ENCODE measurements around the gene ATIC.
"Not testable (repeated sequence)": the region's sequence is repeated elsewhere in the genome, so short reads cannot be mapped to it uniquely, and the experiment has no call there.

Gene ATIC

DNA sequence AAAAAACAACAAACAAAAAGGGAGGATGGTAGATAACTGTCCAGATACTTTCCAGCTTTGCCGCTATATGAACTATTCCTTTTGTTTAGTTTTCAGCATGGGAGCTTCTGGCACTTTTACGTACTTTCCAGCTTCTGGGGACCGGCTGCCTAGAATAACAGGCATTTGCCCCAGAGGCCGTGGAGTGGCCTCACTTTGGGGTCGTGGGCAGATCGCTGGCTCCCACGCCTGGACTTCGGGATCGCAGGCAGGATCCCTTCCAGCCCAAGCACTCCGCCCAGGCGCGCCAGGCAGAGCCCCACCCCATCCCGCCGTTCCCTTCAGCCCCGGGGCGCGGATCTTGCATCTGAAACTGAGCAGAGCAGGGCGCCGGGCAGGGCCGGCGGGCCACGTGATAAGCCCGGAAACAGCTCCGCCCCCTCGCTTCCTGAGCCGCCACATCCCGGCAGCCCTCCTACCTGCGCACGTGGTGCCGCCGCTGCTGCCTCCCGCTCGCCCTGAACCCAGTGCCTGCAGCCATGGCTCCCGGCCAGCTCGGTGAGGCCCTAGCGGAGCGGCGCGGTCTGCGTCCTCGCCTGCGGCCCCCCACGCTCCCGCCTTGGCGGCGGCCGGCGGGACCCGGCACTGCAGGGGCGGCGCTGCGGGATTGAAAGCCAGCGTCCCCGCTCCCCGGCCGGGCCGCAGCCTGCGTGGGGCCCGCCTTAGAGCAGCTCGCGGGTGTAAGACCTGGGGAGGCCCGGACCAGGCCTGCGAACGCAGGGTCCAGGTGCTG, at the start of gene ATIC:
ATIC (plus strand) TSS at position 435 of the 772 bp plus-strand sequence; CDS start at position 519, 84 bp downstream.
- peak; percentile 83 to 92 (median 85) for DNase-seq (ENCODE audit: low read depth in 3 of 3)

DNA sequence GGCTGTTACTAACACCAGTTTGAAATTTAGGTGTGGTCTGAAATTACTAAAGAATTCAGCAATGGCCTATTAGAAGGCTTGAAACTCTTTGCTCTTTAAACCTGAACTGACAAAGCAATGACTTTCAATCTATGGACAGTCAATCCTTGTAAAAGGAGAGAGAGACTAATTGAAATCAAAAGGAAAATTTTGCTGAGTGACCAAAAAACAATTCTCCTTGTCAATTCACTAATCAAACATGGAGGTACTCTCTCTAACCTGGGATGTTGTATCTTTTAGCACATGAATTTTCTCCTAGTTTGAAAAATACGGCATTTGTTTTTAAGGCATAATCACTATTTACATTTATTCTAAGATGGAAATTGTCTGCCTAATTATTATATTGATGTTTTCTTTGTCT, 49.6 kb upstream of the ATIC start:
- no peak for DNase-seq (ENCODE audit: low read depth in 3 of 3)

DNA sequence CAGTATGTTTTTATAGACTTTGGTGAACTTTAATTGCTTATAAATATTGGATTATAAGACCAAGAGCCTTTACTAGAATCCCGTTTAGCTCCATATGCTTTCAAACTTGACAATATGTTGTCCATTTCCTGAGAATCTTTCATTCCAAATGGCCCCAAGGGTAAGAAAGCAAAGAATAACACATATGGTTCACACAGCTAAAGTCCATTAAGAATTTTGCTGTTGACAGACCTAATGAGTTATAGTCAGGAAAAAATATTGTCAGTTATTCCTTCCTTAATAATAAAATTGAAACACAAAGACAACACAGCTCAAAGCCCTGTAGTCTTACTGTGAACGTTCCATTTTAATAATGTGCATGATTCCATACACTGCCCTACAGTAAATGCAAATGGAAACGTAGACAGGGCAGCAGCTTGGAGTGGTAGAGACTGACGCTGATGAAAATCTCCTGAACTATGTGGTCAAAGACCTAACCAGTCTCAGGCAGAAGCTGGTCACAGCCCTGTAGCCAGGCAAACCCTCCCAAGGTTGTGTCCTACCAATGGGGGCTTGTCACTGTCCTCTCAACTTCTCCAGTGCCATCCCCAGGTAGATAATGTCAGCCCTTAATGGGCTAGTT, 49.0 kb upstream of the ATIC start:
- no peak for DNase-seq (ENCODE audit: low read depth in 3 of 3)

DNA sequence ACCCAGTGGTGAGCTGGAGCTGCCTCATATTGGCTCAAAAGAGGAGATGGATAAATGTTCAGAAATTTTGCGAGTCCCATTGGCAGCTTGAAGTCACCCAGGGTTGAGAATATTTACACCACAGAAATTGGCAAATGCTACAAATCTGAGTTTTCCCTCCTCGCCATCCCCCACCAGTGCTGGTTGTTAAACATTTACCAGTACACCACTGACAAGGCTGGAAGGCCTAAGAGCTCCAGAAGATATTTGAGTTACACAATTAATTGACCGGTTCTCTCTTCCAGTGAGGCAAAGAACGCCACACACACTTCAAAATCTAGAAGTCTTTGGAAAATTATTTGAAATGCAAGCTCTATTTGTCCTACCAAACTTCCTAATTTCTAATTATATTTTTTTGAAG, 47.5 kb upstream of the ATIC start:
- DNase-seq (ENCODE audit: low read depth in 3 of 3): no peak

DNA sequence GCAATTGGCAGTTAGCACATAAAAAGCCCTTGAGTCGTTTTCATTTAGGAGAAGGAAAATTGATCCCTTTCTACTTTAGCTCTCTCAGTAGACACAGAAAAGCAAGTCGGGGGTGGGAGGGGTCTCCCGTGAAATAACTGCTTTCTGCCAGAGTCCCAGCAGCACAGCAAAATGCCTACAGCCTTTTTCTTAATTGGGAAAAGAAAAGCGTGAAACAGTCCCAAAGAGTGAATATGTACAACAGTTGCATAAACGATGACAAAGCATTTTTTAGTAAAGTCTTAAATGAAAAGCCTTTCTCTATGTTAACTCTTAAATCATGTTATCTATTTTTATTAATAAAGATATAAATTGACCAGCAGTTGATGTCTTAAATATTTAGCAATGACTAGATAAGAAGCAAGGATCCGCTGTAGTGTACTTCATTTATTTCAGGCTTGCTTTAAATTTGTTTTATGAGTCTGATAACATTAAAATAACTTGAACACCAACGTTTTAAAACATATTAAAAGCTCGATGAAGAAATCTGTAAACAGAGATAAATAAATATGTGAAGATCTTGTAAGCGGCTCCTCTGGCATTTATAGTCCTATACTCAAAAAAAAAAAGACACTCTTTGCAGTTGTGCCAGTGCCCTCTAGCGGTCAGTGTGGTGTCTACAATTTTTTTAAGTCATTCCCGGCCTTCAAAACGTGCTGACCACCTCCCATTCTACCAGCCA, 42.3 kb upstream of the ATIC start:
- peak; percentile 14 to 26 (median 25) for DNase-seq (ENCODE audit: low read depth in 3 of 3)

DNA sequence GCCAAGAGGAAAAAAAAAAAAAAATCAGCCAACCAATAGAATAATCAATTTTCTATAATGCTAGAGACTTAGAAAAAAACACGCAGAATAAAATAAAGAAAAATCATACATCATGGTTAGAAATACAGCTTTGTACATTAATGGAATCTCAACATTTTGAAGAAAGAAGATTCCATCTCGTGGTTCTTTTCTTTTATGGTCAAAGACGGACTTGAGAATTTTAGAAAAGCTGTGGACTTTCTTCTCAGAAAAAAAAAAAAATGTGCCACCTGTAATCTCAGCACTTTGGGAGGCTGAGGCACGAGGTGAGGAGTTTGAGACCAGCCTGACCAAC, 41.8 kb upstream of the ATIC start:
- DNase-seq (ENCODE audit: low read depth in 3 of 3): no peak

DNA sequence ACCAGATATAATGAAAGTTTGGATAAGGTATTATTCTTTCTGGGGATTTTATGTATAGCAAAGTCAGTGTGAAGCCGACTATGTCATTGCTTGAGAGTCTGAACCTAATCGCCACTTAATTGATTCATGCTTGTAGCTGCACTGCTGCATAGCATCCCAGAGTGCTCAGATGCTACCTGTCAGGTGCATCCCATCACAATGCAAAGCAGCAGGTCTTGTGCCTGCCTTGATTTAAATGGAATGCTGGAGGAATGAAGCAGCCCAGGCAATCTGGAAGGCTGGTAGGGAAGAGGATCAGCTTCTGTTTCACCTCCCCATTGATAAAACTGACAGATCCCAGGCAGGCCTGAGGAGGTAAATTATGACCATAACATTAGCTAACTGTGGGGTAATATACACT, 40.4 kb upstream of the ATIC start:
- DNase-seq (ENCODE audit: low read depth in 3 of 3): no peak

DNA sequence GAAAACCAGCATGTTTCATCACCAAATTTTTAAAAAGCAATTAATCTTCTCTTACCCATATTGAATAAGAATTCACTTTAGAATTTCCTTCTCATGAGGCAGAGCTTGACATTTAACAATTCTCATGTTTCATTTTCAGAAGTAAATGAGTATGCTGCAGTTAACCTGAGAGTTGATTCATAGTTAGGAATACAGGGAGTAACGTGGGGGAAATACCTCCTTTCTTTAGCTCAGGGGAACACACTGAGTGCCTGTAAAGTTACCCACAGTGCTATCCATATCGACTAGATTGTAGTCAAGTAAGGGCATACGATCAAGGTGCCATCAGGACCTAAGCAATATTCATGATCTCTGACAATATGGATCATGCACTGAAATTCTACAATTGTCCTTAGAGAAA, 38.9 kb upstream of the ATIC start:
- no peak for DNase-seq (ENCODE audit: low read depth in 3 of 3)

DNA sequence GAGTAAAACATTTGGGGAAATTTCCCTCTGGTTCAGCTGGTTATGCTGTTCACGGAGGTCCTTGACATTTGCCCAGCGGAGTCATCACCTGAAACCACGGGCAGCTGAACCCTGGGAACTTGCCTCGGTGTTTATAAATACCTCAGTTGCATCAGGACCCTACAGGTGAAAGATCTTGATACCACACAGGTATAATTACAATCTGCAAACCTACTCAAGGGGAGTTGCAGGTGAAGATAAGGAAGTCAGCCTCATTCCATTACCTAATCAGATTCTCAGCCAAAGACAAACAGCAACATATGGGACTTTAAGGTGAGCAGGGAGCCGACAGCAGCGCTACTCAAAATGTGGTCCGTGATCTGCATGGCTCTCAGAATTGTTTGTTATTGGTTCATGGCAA, 37.0 kb upstream of the ATIC start:
- no peak for DNase-seq (ENCODE audit: low read depth in 3 of 3)

DNA sequence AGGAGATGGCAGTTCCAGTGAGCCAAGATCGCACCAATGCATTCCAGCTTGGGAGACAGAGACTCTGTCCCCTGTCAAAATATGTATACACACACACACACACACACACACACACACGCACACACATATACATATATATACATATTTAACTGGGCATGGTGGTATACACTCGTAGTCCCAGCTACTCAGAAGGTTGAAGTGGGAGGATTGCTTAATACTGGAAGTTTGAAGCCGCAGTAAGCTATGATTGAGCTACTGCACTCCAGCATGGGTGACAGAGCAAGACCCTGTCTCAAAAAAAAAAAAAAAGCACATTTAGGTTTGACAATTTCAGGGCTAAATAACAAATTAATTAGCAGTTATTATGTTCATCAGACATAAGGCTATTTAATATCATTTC, 36.0 kb upstream of the ATIC start:
- no peak for DNase-seq (ENCODE audit: low read depth in 3 of 3)

DNA sequence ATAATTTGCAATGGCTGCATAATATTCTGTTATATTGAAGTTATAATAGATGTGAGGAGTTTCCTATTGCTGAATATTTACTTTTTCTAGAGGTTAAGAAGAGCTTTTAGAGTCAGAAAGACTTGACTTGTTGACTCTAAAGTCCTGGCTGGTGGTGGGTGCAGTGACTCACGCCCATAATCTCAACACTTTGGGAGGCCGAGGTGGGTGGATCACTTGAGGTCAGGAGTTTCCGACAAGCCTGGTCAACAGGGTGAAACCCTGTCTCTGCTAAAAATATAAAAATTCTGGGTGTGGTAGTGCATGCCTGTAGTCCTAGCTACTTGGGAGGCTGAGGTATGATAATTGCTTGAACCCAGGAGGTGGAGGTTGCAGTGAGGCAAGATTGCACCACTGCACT, 33.9 kb upstream of the ATIC start:
- DNase-seq (ENCODE audit: low read depth in 3 of 3): no peak

DNA sequence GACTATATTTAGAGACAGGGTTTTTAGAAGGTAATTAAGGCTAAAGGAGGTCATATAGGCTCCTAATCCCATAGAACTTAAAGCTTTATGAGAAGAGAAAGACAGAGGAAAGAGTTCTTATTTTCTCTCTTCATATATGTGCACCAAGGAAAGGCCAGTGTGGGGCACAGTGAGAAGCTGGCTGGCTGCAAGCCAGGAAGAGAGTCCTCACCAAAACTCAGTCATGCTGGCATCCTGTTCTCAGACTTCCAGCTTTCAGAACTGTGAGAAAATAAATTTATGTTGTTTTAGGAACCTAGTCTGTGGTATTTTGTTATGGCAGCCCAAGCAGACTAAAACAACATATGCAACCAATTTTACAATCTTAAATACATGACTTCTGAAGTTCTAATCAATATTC, 31.5 kb upstream of the ATIC start:
- no peak for DNase-seq (ENCODE audit: low read depth in 3 of 3)

DNA sequence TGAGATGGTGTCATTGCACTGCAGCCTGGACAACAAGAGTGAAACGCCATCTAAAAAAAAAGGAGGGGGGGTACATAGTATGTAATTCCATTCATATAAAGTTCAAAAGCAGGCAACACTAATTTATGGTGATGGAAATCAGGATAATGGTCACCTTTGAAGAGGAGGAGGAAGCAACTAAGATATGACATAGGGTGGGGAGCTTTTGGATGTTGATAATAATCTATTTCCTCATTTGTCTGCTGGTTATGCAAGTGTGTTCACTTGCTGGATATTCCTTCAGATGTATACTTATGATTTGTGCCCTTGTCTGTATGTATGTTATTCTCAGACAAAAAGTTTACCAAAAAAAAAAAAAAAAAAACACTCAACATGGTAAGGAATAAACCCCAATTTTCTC, 28.6 kb upstream of the ATIC start:
- DNase-seq (ENCODE audit: low read depth in 3 of 3): no peak

DNA sequence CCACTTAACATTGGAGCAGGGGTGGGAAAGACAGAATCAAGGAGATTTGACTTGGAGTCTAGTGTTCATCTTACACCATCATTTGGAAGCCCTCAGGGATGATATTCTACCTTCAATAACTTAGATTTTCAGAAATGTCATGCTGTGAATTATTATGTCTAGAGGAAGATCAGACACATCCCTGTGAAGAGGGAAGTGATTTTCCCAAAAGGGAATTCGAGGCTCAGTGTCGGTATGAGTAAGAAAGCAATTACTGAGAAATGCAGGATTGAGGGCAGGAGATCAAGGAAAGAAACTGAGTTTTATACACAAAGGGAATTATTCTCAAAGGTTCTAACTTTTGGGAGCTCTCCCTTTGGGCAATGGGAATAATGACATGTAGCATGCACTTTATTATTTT, 25.6 kb upstream of the ATIC start:
- no peak for DNase-seq (ENCODE audit: low read depth in 3 of 3)

DNA sequence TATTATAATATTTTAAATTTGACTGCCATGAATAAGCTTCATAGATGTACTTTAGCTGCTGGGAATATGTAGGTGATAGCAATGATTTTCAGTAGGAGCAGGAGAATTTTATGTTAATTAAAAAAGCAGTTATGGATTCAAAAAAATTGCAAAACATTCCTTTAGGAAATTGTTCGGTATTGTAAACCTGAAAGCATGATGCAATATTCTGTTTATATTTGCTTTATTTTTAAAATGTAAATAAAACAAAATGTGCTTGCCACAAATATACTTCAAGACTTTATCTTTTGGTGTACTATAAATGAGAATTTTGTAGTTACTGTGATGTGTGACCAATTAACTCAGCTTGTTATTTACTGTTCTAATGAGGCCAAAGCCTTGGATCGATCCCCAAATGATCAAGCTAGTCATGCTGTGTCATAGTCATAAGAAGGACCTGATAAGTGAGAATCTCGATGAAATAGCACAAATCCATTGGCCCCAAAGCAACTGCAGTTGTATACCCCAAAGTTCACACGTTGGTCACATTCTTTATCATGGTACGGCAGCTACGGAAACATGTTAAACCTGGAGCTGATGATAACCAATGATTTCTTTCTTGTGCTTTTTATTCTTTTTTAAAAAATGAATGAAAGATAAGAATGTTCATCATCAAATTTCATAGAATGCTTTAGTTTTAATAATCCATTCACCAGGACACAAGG, 23.6 kb upstream of the ATIC start:
- no peak for DNase-seq (ENCODE audit: low read depth in 3 of 3)

DNA sequence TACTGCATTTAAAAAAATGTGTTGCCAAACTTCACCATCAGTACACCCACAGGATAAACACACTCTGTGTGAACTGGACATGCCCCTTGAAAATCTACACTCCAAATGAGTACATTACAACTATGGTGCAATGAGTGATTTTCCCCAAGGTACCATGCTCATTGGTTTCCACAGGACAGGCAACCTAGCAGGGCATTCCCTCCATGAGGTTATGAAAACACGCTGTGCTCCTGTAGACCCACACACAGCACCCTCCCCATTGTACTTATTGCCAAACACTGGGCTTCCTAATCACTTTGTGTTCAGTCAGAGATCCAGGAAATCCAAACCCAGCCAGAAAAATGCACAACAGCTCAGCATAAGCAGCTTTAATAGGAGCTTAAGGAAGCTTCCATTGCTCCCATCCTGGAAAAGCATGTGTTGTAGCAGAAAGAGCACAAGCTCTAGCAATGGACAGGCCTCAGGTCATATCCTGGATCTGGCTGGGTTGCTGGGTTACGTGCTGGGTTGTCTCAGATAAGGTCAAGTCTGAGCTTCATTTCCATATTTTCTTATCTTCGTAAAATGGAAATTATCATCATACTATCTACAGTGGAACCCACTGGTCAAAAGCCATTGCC, 20.8 kb upstream of the ATIC start:
- DNase-seq (ENCODE audit: low read depth in 3 of 3): no peak

DNA sequence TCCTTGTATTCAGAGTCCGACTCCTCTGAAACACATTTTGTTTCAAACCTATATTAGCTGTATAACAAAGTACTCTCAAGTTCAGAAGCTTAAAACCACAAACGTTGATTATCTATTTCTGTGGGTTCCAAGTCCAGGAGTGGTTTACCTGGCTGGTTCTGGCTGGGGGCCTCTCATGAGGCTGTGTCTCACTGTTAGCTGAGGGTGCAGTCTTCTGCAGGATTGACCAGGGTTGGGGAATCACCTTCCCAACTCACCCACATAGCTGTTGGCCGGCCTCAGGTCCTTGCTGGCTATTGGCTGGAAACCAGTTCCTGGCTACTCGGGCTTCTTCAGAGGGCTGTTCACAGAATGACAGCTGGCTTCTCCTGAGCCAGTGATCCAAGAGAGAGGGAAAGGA, 18.0 kb upstream of the ATIC start:
- no peak for DNase-seq (ENCODE audit: low read depth in 3 of 3)

DNA sequence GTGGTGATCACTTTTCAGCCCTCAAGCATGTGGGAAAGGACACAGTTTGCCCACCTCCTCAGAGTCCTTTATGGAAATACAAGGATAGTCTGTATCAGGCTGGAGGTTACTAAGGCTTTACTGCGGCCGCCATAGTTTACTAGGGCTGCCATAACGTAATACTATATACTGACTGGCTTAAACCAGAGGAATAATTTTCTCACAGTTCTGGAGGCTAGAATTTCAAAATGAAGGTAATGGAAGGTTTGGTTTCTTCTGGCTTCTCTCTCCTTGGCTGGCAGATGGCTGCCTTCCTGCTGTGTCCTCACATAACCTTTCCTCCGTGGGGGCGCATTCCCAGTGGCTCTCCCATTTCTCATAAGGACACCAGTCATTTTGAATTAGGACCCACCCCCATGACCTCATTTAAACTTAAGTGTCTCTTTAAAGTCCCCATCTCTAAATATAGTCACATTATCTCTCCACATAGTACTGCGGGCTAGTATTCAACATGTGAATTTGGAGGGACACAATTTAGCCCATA, 12.5 kb upstream of the ATIC start:
- no peak for DNase-seq (ENCODE audit: low read depth in 3 of 3)

DNA sequence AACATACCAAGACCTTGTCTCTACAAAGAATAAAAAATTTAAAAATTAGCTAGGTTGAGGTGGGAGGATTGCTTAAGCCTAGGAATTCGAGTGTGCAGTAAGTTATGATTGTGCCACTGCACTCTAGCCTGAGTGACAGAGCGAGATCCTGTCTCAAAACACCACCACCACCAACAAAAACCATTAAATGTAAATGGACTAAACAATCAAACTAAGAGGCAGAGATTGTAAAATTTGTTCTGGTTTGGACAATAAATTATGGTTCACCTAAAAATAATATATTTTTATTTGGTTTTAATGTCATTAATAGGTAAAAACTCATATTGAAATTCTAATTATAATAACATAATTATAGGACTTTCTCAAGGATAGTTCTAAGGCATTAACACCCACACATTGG, 9.9 kb upstream of the ATIC start:
- DNase-seq (ENCODE audit: low read depth in 3 of 3): no peak

DNA sequence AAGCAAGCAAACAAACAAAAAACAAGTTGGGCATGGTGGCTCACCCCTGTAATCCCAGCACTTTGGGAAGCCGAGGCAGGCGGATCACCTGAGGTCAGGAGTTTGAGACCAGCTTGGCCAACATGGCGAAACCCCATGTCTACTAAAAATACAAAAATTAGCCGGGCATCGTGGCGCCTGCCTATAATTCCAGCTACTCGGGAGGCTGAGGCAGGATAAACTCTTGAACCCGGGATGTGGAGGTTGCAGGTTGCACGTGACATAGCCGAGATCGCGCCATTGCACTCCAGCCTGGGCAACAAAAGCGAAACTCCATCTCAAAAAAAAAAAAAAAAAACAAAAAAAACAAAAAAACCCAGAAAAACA, 617 bp upstream of the ATIC start:
- DNase-seq (ENCODE audit: low read depth in 3 of 3): not testable (repeated sequence)

DNA sequence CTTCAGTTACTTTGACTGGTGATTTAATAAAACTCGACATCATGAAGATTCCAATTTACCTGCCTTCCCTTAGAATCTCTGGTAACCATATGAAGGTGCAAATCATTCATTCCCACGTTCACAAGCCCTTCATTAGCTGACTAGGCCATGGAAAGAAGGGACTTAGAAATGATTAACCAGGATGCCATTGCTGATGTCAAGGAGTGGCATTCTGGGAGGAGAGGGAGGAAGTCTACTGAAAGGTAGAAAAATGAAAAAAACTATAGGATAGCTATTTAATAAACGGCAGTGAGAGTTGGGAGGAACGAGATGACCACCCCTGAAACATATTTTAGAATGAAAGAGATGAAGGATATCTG, 1.4 kb downstream of the ATIC start:
- DNase-seq (ENCODE audit: low read depth in 3 of 3): no peak

DNA sequence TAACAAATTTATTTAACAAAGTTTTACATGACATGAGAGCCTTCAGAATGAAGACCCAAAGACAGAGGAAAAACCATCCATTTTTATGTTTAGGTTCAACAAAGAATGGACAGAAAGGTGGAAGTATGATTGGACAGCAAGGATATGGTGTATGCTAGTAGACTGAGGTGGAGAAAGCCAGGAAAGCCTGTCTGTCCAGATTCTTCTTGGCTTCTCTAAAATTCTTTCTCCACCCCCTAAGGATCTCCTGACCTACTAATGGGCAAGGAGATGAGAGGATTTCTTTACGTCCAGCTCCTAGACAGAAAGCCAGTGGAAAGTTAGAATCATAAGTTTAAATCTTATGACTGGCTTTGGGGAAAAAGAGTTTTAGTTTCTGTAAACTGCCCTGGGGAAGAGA, 3.0 kb downstream of the ATIC start:
- DNase-seq (ENCODE audit: low read depth in 3 of 3): no peak

Measured in stimulated activated CD4-positive, alpha-beta T cell treated with anti-CD3 and anti-CD28 coated beads, TNF-alpha, amount 100 ng/mL, for 24 hours (primary cell).